WERI-Rb-1 (cell line): ENCODE data around the gene CITED2.
"Not testable (repeated sequence)": the region's sequence is repeated elsewhere in the genome, so short reads cannot be mapped to it uniquely, and the experiment has no call there.

Source experiments
- DNase-seq: peaks from one replicate; pipeline ENCODE4 v3.0.0-alpha.2; 2020
- H3K27ac ChIP-seq: fragments of 250-450 bp; sonication (Bioruptor Pico); 2 replicates; pipeline ENCODE4 v1.5.1; 2020; ENCODE audit warnings: mild to moderate bottlenecking, moderate library complexity
- H3K27me3 ChIP-seq: fragments of 250-450 bp; sonication (Bioruptor Pico); 2 replicates; pipeline ENCODE4 v1.5.1; 2021; ENCODE audit warnings: mild to moderate bottlenecking, low read depth, moderate library complexity; ENCODE audit not compliant: insufficient read depth, severe bottlenecking
- H3K36me3 ChIP-seq: fragments of 250-450 bp; sonication (Bioruptor Pico); 2 replicates; pipeline ENCODE4 v1.5.1; 2020; ENCODE audit warnings: mild to moderate bottlenecking, moderate library complexity
- H3K4me3 ChIP-seq: 2 replicates; pipeline ENCODE4 v1.5.1; 2011; ENCODE audit warnings: low read depth, mild to moderate bottlenecking, control low read depth, low read length
- H3K9me3 ChIP-seq: fragments of 250-450 bp; sonication (Bioruptor Pico); 2 replicates; pipeline ENCODE4 v1.5.1; 2021; ENCODE audit warnings: mild to moderate bottlenecking, moderate library complexity; ENCODE audit not compliant: severe bottlenecking
- TF ChIP-seq, protein P1 (sequence below): IDR thresholded peaks from 2 replicates; pipeline ENCODE4 v1.5.1; 2011; ENCODE audit warnings: low read depth, mild to moderate bottlenecking, control low read depth, inconsistent platforms, low read length

The CITED2 gene

GRCh38 chr6:139415365-139415764, 40.9 kb upstream of the CITED2 start:
- no peak overlapping the region for H3K4me3 ChIP-seq
- TF ChIP-seq, protein P1, sequence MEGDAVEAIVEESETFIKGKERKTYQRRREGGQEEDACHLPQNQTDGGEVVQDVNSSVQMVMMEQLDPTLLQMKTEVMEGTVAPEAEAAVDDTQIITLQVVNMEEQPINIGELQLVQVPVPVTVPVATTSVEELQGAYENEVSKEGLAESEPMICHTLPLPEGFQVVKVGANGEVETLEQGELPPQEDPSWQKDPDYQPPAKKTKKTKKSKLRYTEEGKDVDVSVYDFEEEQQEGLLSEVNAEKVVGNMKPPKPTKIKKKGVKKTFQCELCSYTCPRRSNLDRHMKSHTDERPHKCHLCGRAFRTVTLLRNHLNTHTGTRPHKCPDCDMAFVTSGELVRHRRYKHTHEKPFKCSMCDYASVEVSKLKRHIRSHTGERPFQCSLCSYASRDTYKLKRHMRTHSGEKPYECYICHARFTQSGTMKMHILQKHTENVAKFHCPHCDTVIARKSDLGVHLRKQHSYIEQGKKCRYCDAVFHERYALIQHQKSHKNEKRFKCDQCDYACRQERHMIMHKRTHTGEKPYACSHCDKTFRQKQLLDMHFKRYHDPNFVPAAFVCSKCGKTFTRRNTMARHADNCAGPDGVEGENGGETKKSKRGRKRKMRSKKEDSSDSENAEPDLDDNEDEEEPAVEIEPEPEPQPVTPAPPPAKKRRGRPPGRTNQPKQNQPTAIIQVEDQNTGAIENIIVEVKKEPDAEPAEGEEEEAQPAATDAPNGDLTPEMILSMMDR = no peak
- no peaks in the 10 kb centered on the region for H3K9me3 ChIP-seq
- H3K27ac ChIP-seq = no peak overlapping the region
- no peak for DNase-seq
- H3K27me3 ChIP-seq = no peaks in the 10 kb centered on the region
- no peaks in the 10 kb centered on the region for H3K36me3 ChIP-seq

DNA sequence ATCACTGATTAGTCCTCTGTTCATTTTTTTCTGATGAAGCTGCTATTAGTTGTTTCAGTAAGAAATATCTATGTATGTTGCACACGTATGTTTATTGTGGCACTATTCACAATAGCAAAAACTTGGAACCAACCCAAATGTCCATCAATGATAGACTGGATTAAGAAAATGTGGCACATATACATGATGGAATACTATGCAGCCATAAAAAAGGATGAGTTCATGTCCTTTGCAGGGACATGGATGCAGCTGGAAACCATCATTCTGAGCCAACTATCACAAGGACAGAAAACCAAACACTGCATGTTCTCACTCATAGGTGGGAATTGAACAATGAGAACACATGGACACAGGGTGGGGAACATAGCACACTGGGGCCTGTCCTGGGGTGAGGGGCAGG, 37.7 kb upstream of the CITED2 start:
- not testable (repeated sequence) for H3K27ac ChIP-seq, H3K4me3 ChIP-seq, H3K9me3 ChIP-seq, H3K36me3 ChIP-seq, H3K27me3 ChIP-seq, DNase-seq

GRCh38 chr6:139409026-139409425, 34.6 kb upstream of the CITED2 start:
- H3K4me3 ChIP-seq = no peak overlapping the region
- no peaks in the 10 kb centered on the region for H3K27me3 ChIP-seq
- H3K9me3 ChIP-seq = no peaks in the 10 kb centered on the region
- no peaks in the 10 kb centered on the region for H3K36me3 ChIP-seq
- H3K27ac ChIP-seq = no peak overlapping the region
- no peak for DNase-seq
- TF ChIP-seq, protein P1 = no peak

GRCh38 chr6:139407718-139408222, 33.3 kb upstream of the CITED2 start:
- no peak for DNase-seq
- Histone ChIP-seq H3K9me3 (no peaks in the 10 kb centered on the region), H3K27me3 (no peaks in the 10 kb centered on the region), H3K4me3 (no peak overlapping the region), H3K27ac (no peak overlapping the region), H3K36me3 (no peaks in the 10 kb centered on the region)
- TF ChIP-seq, protein P1 = no peak

DNA sequence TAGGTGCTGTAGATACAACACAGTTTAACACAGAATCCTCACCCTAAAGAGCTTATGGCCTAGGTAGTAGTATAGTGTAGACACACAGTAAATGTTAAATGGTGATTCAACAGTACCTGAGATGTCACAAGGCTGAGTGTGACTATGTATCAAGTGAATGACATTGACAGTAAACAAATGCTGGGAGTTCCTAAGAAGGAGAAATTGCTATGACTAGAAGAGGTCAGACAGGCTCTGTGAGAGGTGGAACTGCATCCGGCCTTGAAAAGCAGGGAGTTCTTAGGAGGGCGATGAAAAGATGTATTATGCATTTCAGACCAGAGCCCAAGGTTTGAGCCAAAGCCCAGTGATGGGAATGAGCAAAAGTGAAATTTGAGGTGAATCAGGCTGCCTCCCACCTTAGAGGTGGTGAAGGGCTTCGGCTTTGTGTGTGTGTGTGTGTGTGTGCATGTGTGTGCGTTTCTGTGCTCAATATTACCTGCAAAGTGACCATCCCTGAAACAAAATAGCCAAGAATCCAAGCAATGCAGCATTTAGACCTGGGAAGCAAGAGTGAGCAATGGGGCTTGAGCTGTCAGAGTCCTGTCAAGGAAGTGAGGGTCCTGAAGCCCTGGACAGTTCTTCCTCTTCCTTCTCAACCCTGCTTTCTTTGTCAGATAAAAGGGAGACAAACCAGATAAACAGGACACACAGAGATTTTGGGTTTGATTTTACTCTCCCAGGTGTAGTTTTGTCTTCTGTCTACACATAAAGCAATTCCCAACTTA, 32.3 kb upstream of the CITED2 start:
- Histone ChIP-seq H3K9me3 (no peaks in the 10 kb centered on the region), H3K27ac (no peak overlapping the region), H3K27me3 (no peaks in the 10 kb centered on the region), H3K4me3 (no peak overlapping the region), H3K36me3 (no peaks in the 10 kb centered on the region)
- TF ChIP-seq, protein P1 = no peak
- DNase-seq = no peak

- Histone ChIP-seq H3K9me3 (no peaks in the 10 kb centered on the region), H3K27me3 (no peaks in the 10 kb centered on the region), H3K27ac (no peak overlapping the region), H3K4me3 (no peak overlapping the region), H3K36me3 (no peaks in the 10 kb centered on the region)
- TF ChIP-seq, protein P1 = no peak
- no peak for DNase-seq
Measured at GRCh38 chr6:139402876-139403386, 28.5 kb upstream of the CITED2 start.
